ENCODE results near the gene EHD2. TPM values are rescaled to one million over a fixed set of nuclear protein-coding genes. Genes with fewer than 3 reads are reported as not detected.

The EHD2 gene
- total and polyA plus RNA-seq, 4 donors, result 68.0 to 190 (median 127) TPM

DNA sequence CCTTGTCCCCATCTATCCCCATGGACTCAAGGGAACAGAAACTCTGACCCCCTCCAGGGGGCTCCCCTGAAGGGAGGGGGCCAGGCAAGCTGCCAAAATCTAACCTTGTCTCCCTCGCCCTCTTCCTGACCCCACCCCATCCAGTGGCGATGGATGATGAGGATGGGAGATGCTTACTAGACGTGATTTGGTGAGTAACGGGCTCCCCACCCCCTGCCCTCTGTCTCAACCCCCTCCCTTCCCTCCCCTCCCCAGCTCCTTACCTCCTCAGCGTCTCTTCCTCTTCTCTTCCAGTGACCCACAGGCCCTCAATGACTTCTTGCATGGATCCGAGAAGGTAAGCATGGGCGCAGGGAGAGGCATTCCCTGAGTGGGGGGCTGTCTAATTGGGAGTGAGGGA, 39.8 kb upstream of the EHD2 start:
- peaks cover 6 to 37% (median 16%) of the 10 kb centered on the region in 4 donors for H3K36me3 ChIP-seq (ENCODE audit: control insufficient read depth in 4 of 4, insufficient read depth in 4 of 4, low read length in 4 of 4)
- H3K9me3 ChIP-seq (ENCODE audit: control insufficient read depth in 4 of 4, insufficient read depth in 3 of 4, low read length in 3 of 4), result no peaks in the 10 kb centered on the region
- H3K4me1 ChIP-seq (ENCODE audit: control insufficient read depth in 5 of 5, insufficient read depth in 5 of 5, low read length in 5 of 5), result peaks cover 0 to 5% (median 0%) of the 10 kb centered on the region in 5 donors
- ATAC-seq (ENCODE audit: insufficient read depth, low FRiP score) (no peak), DNase-seq (no peak)
- H3K9ac ChIP-seq (ENCODE audit: insufficient read depth in 1 of 2, low read length in 2 of 2), result no peak overlapping the region
- no peaks in the 10 kb centered on the region for H3K27me3 ChIP-seq (ENCODE audit: control insufficient read depth in 3 of 3, insufficient read depth in 3 of 3, low read length in 2 of 3)
- H3K27ac ChIP-seq (ENCODE audit: low read depth in 1 of 2, low read length in 1 of 2), result no peak overlapping the region
- 87 to 94% methylated on average over 6 to 7 of the region's 7 CpGs for WGBS, 2 donors
- TF ChIP-seq, protein P1, sequence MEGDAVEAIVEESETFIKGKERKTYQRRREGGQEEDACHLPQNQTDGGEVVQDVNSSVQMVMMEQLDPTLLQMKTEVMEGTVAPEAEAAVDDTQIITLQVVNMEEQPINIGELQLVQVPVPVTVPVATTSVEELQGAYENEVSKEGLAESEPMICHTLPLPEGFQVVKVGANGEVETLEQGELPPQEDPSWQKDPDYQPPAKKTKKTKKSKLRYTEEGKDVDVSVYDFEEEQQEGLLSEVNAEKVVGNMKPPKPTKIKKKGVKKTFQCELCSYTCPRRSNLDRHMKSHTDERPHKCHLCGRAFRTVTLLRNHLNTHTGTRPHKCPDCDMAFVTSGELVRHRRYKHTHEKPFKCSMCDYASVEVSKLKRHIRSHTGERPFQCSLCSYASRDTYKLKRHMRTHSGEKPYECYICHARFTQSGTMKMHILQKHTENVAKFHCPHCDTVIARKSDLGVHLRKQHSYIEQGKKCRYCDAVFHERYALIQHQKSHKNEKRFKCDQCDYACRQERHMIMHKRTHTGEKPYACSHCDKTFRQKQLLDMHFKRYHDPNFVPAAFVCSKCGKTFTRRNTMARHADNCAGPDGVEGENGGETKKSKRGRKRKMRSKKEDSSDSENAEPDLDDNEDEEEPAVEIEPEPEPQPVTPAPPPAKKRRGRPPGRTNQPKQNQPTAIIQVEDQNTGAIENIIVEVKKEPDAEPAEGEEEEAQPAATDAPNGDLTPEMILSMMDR (IDR thresholded peaks at IDR 0.05; ENCODE audit: control extremely low read depth, extremely low read depth), result no peak
- no peak overlapping the region for H3K4me3 ChIP-seq

DNA sequence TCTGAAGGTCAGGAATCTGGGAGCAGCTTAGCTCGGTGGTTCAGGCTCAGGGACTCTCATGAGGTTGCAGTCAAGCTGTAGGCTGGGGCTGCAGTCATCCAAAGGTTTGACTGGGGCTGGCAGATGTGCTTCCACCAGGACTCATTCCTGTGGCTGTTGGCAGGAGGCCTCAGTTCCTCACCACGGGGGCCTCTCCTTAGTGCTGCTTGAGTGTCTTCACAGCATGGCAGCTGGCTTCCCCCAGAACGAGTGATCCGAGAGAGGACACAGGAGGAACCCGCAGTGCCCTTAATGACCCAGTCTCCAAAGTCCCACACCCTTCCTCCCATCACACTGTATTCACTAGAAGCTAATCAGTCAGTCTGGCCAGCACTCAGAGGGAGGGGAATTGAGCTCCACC, 38.7 kb upstream of the EHD2 start:
- DNase-seq (no peak), ATAC-seq (ENCODE audit: insufficient read depth, low FRiP score) (no peak)
- H3K36me3 ChIP-seq (ENCODE audit: control insufficient read depth in 4 of 4, insufficient read depth in 4 of 4, low read length in 4 of 4), result peaks cover 6 to 44% (median 17%) of the 10 kb centered on the region in 4 donors
- no peak overlapping the region for H3K9ac ChIP-seq (ENCODE audit: insufficient read depth in 1 of 2, low read length in 2 of 2)
- no peaks in the 10 kb centered on the region for H3K27me3 ChIP-seq (ENCODE audit: control insufficient read depth in 3 of 3, insufficient read depth in 3 of 3, low read length in 2 of 3)
- no peak overlapping the region for H3K4me3 ChIP-seq
- TF ChIP-seq, protein P1 (IDR thresholded peaks at IDR 0.05; ENCODE audit: control extremely low read depth, extremely low read depth), result no peak
- no peak overlapping the region for H3K27ac ChIP-seq (ENCODE audit: low read depth in 1 of 2, low read length in 1 of 2)
- H3K4me1 ChIP-seq (ENCODE audit: control insufficient read depth in 5 of 5, insufficient read depth in 5 of 5, low read length in 5 of 5), result peaks cover 0 to 5% (median 0%) of the 10 kb centered on the region in 5 donors
- no peaks in the 10 kb centered on the region for H3K9me3 ChIP-seq (ENCODE audit: control insufficient read depth in 4 of 4, insufficient read depth in 3 of 4, low read length in 3 of 4)
- WGBS, 2 donors, result 74 to 93% methylated on average over 5 of the region's 5 CpGs

DNA sequence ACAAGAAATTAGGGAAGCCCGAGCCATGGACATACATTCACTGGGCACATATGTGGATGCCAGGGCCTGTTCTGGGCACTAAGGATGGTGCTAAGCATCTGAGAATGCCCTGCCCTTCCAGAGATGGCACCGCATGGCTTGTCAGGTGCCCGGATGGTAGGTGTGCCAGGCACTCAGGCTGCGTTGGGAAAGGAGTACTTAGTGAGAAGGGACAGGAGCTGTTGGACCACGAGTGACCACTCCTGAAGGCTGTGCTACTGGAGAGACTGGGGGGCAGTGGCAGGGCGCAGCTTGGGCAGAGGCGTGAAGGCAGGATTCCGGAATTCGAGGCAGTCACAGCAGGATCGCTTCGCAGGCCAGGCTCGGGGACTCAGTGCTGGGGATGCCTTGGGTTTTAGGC, 38.0 kb upstream of the EHD2 start:
- H3K36me3 ChIP-seq (ENCODE audit: control insufficient read depth in 4 of 4, insufficient read depth in 4 of 4, low read length in 4 of 4), result peaks cover 6 to 49% (median 20%) of the 10 kb centered on the region in 4 donors
- H3K4me1 ChIP-seq (ENCODE audit: control insufficient read depth in 5 of 5, insufficient read depth in 5 of 5, low read length in 5 of 5), result peaks cover 0 to 5% (median 0%) of the 10 kb centered on the region in 5 donors
- WGBS, 2 donors, result 96 to 98% methylated on average over 12 of the region's 12 CpGs
- ATAC-seq (ENCODE audit: insufficient read depth, low FRiP score), result no peak
- no peaks in the 10 kb centered on the region for H3K27me3 ChIP-seq (ENCODE audit: control insufficient read depth in 3 of 3, insufficient read depth in 3 of 3, low read length in 2 of 3)
- no peak overlapping the region for H3K9ac ChIP-seq (ENCODE audit: insufficient read depth in 1 of 2, low read length in 2 of 2)
- DNase-seq, result no peak
- TF ChIP-seq, protein P1 (IDR thresholded peaks at IDR 0.05; ENCODE audit: control extremely low read depth, extremely low read depth), result no peak
- peaks cover 0 to 2% (median 0%) of the 10 kb centered on the region in 4 donors for H3K9me3 ChIP-seq (ENCODE audit: control insufficient read depth in 4 of 4, insufficient read depth in 3 of 4, low read length in 3 of 4)
- H3K27ac ChIP-seq (ENCODE audit: low read depth in 1 of 2, low read length in 1 of 2), result no peak overlapping the region
- H3K4me3 ChIP-seq, result no peak overlapping the region

DNA sequence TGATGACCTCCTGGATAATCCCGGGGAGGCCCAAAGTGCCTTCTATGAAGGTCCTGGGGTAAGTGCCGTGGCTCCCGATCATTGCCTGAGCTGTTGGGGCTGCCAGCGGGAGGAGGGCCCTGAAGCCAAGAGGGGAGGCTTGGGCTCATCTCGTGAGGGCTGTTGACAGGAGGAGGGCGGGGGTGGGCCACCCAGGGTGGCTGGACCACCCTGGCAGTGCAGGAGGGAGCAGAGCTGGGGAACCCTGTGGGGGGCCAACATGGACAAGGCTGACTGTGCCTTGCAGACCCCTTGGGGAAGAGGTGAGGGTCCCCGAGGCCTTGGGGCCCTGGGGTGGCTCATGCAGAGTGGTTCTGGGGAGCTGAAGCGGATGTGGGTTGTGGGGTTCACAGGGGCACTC, 37.4 kb upstream of the EHD2 start:
- no peak for ATAC-seq (ENCODE audit: insufficient read depth, low FRiP score)
- no peak for DNase-seq
- no peak overlapping the region for H3K4me3 ChIP-seq
- TF ChIP-seq, protein P1 (IDR thresholded peaks at IDR 0.05; ENCODE audit: control extremely low read depth, extremely low read depth), result no peak
- peaks cover 0 to 2% (median 0%) of the 10 kb centered on the region in 4 donors for H3K9me3 ChIP-seq (ENCODE audit: control insufficient read depth in 4 of 4, insufficient read depth in 3 of 4, low read length in 3 of 4)
- WGBS, 2 donors, result 91 to 95% methylated on average over 8 of the region's 8 CpGs
- H3K4me1 ChIP-seq (ENCODE audit: control insufficient read depth in 5 of 5, insufficient read depth in 5 of 5, low read length in 5 of 5), result peaks cover 0 to 3% (median 0%) of the 10 kb centered on the region in 5 donors
- H3K27me3 ChIP-seq (ENCODE audit: control insufficient read depth in 3 of 3, insufficient read depth in 3 of 3, low read length in 2 of 3), result no peaks in the 10 kb centered on the region
- H3K36me3 ChIP-seq (ENCODE audit: control insufficient read depth in 4 of 4, insufficient read depth in 4 of 4, low read length in 4 of 4), result peaks cover 6 to 49% (median 20%) of the 10 kb centered on the region in 4 donors
- no peak overlapping the region for H3K9ac ChIP-seq (ENCODE audit: insufficient read depth in 1 of 2, low read length in 2 of 2)
- H3K27ac ChIP-seq (ENCODE audit: low read depth in 1 of 2, low read length in 1 of 2), result no peak overlapping the region

Data from lung (tissue), 12 donors.